ENCODE measurements around the gene RAPGEF3.

Gene RAPGEF3

GRCh38 chr12:47789712-47790489 is 31.2 kb upstream of the RAPGEF3 start:
- no peak for DNase-seq

GRCh38 chr12:47789141-47789540 is 30.5 kb upstream of the RAPGEF3 start:
- DNase-seq: no peak

DNA sequence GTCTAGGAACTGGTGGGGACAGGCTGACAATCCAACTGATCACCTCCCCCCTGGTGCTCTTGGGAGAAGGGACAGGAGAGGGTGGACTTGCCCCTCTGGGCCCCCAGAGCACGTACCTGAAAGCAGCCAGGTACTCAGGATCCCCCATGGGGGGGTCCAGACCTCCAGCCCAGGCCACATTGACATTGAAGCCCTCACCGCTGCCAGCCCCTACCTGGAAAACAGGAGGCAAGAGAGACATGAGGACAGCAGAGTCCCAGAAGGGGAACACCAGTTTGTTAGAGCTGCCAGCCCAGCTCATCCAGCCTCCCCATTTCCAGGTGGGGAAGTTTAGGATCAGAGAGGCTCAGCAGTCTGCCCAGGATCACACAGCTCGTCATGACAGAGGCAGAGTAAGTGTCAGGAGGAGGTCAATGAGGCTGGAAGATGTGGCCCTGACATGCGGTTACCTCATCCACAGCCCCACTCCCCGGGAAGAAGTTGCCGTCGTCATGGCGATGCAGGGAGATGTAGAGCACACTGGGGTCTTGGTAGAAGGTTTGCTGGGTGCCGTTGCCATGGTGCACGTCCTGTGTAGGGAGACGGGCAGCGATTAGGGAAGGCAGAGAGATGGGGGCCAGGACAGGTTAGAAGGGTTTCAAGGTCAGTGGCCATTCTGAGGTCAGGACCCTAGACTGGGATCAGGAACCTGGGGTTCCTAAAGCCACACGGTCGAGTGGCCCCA is 29.1 kb upstream of the RAPGEF3 start:
- no peak for DNase-seq

GRCh38 chr12:47786662-47787280 is 28.1 kb upstream of the RAPGEF3 start:
- DNase-seq: no peak

DNA sequence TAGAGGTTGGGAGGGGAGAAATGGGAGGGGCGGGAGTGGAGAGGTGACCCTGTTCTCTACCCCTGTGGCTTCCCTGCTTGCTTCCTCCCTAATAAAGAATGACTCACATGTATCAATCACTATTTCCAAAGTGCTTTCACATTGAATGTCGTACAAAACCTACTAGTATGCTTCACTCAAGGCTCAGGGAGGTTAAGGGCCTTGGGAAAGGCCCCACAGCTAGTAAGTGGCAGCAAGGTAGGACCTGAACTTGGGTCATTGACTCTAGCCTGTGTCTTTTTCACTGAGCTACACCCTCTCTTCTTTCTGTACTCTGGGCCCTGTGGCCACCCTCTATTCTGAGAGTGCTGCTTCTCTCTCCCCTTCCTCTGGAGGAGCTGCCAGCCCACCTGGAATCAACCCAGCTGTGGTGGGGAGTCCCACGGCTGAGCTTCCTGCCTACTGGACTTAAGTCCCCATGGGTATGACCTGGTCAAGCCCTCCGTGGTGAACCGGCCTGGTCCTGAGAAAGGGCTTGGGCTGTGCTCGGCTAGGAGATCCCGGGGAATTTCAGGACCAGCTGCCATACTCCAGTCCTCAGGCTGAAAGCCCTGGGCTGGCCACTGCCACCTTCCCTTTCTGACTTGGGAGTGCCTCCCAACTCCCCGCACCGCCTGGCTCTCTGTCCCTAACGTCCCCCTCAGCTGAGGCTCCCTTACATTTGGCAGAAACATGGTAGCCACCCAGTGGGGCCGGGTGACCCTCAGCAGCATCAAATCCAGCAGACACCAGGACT is 27.4 kb upstream of the RAPGEF3 start:
- no peak for DNase-seq

DNA sequence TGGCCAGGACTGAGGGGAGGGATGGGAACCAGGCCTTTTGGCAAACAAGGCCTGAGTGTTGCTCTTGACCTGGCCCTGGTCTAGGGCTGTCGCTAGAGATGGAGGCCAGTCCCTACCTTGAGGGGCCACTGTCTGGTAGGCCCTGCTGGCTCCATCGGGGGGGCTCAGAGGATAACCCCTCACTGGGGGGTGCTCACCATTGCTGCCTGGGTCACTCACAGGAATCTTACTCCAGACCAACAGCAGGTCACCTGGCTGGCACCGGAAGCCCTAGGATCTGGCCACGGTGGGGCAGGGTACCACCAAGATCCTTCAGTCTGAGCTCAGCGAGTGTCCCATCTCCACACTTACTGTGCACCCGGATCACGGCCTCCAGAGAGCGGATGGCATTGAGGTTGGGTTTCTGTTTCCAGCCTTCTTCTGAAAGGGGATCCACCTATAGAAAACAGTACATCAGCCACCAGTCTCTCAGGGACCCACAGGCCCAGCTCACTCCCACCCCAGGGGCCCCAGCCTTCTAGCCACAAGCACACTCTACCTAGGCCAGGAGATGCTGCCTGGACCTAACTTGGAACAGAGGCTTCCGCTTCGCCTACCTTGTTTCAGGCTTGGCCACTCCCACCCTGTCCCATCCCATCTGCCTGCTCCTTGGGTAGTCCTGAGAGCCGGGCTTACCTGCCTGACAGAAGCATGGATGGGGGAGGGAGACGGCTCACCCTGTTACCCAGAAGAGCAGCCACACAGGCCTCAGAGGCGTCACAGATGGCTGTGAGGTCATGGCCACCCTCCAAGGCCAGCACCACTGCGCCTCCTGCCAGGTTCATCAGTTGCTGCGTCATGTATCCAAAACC is 26.6 kb upstream of the RAPGEF3 start:
- DNase-seq: no peak

- no peak for DNase-seq
These were observed 25.4 kb upstream of the RAPGEF3 start for GRCh38 chr12:47783821-47784819.

GRCh38 chr12:47783024-47783755 is 24.5 kb upstream of the RAPGEF3 start:
- DNase-seq: no peak

GRCh38 chr12:47782372-47782770 is 23.7 kb upstream of the RAPGEF3 start:
- DNase-seq: no peak

- DNase-seq: no peak
These were observed 23.0 kb upstream of the RAPGEF3 start for GRCh38 chr12:47781479-47782371.

DNA sequence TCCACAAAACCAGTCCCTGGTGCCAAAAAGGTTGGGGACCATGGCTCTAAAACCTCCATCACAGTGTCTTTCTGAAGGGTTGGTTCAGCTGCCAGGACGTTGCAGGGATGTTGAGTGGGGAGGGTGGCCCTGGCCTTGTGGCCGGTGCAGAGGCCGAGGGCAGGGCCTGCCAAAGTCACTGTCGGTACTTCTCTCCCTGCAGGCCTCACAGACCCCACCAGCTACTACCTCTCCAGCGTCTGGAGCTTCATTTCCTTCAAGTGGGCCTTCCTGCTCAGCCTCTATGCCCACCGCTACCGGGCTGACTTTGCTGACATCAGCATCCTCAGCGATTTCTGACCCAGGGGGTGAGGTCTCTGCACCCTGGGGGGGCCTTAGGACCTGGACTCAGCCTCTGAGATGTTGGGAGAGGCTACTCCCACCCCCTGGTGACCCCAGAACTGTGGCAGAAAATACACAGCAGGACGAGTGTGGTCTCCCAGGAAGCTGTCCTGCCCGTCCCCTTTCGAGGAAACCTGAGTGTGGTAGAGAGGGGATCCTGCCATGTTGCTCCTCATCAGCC is 21.3 kb upstream of the RAPGEF3 start:
- DNase-seq: no peak

- no peak for DNase-seq
These were observed 20.7 kb upstream of the RAPGEF3 start for GRCh38 chr12:47779301-47779942.

- DNase-seq: no peak
These were observed 20.2 kb upstream of the RAPGEF3 start for GRCh38 chr12:47778881-47779280.

DNA sequence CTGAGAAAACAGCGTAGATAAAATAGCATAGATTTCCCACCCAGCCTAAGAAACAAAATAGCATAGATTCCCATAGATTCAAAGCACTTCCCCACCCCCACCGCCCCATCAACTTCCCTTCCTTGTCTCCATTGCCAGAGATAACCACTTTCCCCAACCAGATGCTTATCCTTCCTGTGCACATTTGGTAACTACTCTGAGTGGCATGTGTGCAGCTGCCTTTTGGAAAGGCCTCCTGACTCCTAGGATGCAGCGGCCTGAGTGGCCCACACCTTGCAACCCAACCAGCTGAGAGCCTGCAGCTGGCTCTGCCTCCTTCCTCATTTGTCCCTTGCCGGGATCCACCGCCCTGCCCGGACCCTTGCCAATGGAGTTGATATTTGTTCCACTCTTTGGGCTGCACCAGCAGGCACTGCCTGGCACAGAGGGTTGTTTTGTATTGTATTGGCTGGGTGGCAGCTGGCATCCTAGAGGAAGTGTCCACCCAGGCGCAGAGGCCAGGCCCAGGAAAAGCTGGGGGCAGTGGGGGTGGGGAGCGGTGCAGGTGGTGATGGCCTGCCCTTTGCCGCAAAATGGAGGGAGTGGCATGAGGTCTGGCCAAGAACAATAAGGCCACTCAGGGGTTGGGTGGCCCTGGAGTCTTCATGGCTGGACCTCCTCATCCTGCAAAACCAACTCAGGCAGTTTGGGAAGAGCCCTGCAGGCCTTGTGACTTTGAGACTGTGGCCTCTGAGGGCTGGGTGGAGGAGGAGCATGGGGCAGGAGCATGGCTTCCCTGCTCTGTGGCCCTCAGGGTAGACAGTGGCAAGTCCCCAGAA is 19.3 kb upstream of the RAPGEF3 start:
- no peak for DNase-seq

- DNase-seq: no peak
These were observed 18.5 kb upstream of the RAPGEF3 start for GRCh38 chr12:47777151-47777550.

- no peak for DNase-seq
These were observed 17.9 kb upstream of the RAPGEF3 start for GRCh38 chr12:47776471-47777143.
